Measurements from ENCODE around the gene RASSF5. TPM values are rescaled to one million over a fixed set of nuclear protein-coding genes. Genes with fewer than 3 reads are reported as not detected.

Gene RASSF5
- total RNA-seq, 4 donors from 2014 or later: 7.4 to 35.5 (median 10.0) TPM

DNA sequence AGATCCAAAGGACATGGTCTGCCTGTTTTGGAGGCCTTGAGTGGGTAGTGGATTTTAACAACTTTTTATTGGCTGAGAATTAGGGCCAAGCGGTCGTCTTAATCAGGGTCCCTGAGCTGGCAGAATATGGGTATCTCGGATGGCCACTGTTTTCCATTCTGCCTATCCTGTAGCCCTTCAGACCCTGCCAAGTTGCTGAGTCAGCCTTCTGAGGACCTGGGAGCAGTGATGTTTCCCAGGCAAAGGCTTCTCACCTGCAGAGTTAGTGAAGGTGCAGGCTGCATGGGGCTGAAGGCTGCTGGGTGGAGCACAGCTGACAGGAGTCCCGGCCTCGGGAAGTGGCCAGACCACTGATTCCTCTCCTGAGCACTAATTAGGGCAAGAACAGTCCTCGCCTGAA lies 11.4 kb downstream of the RASSF5 start:
- peaks cover 0 to under 1% (median 0%) of the 10 kb centered on the region in 4 donors for H3K4me1 ChIP-seq
- TF ChIP-seq POLR2A (IDR thresholded peaks at IDR 0.05): no peak
- TF ChIP-seq, protein P1, sequence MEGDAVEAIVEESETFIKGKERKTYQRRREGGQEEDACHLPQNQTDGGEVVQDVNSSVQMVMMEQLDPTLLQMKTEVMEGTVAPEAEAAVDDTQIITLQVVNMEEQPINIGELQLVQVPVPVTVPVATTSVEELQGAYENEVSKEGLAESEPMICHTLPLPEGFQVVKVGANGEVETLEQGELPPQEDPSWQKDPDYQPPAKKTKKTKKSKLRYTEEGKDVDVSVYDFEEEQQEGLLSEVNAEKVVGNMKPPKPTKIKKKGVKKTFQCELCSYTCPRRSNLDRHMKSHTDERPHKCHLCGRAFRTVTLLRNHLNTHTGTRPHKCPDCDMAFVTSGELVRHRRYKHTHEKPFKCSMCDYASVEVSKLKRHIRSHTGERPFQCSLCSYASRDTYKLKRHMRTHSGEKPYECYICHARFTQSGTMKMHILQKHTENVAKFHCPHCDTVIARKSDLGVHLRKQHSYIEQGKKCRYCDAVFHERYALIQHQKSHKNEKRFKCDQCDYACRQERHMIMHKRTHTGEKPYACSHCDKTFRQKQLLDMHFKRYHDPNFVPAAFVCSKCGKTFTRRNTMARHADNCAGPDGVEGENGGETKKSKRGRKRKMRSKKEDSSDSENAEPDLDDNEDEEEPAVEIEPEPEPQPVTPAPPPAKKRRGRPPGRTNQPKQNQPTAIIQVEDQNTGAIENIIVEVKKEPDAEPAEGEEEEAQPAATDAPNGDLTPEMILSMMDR (IDR thresholded peaks at IDR 0.05): no peak
- no peak overlapping the region for H3K27ac ChIP-seq
- H3K36me3 ChIP-seq: no peaks in the 10 kb centered on the region
- no peaks in the 10 kb centered on the region for H3K27me3 ChIP-seq
- no peak for DNase-seq
- no peaks in the 10 kb centered on the region for H3K9me3 ChIP-seq
- no peak overlapping the region for H3K4me3 ChIP-seq

DNA sequence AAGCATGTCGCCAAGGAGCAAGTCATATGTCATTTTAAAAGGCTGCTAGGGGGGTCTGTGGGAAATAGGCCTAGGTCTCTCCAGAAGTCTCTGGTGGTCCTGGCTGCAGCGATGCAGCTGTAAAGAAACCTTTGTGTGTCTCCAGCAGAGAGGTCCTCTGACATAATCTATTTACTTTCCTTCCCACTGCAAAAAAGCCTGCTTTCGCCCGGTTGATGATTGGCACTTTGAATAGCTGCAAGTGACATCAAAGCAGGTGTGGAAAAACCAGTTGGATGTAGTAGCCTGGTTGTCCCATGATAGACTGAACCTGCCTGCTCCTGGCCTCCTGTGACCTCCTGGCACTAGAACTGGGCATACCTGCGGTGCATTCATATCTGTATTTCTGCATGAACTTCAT lies 13.8 kb downstream of the RASSF5 start:
- no peaks in the 10 kb centered on the region for H3K4me1 ChIP-seq
- no peak overlapping the region for H3K4me3 ChIP-seq
- no peak for DNase-seq
- TF ChIP-seq, protein P1 (IDR thresholded peaks at IDR 0.05): no peak
- TF ChIP-seq POLR2A (IDR thresholded peaks at IDR 0.05): no peak
- H3K36me3 ChIP-seq: no peaks in the 10 kb centered on the region
- H3K27me3 ChIP-seq: no peaks in the 10 kb centered on the region
- H3K9me3 ChIP-seq: no peaks in the 10 kb centered on the region
- no peak overlapping the region for H3K27ac ChIP-seq

DNA sequence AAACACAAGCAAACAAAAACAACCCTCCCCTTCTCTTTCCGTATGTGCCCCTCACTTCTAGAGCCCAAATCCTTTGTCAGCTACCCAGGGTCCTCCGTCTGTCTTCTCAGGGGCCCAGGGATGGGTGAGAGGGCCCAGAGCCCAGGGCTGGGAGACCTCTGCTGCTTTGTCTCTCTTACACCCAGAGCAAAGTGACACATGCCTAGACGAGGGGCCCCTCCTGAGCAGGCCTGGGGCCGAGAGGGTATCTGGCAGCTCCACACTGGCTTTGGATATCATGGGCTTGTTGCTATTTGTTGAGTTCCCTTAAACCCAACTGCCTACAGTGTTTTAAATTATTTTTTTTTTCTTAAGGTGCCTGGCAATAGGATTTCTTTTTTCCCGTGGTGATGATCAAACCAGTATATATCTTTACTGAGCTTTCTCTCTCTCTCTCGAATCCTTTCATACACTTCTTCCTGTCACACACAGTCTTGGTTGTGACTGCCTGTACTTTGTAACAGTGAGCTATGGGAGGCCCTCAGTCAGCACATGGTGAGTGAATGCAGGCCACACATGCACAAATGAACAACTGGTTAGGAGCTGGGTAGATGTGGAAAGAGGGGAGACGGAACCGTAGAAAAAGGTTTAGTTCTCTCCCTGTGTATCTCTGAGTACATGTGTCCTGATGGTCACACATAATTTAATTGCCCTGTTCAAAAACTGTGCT lies 14.5 kb downstream of the RASSF5 start:
- Histone ChIP-seq H3K4me1 (no peaks in the 10 kb centered on the region), H3K4me3 (no peak overlapping the region), H3K9me3 (no peaks in the 10 kb centered on the region), H3K27me3 (no peaks in the 10 kb centered on the region), H3K36me3 (no peaks in the 10 kb centered on the region), H3K27ac (no peak overlapping the region)
- no peak for DNase-seq
- no peak for TF ChIP-seq POLR2A (IDR thresholded peaks at IDR 0.05)
- TF ChIP-seq, protein P1 (IDR thresholded peaks at IDR 0.05): no peak

DNA sequence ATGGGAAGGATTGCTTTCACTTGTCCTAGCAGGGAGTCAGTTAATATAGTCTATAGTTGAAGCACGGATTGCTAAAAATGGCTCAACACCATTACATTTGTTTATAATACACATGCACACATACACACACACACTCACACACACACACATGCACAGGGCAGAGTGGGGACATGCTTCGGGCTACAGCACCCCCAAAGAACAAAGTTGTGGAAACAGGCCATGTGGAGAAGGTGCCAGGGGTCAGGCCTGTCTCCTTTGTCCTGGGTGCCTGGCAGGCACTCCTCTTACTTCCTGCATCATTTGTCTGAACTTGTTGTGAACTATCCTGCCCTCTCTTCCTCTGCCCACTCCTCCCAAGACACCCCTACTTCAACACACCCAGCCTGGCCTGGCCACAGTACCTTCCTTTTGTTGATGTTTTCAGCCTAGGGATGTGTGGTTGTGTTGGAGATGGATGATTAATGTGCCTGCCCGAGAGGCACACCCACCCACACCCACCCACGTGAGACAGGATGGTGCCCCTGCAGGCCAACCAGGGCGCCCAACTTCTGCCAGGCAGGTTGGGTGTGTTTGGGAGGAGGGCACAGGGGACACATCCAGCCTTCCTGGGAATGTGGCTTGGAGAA lies 17.5 kb downstream of the RASSF5 start:
- Histone ChIP-seq H3K4me3 (no peak overlapping the region), H3K27ac (no peak overlapping the region), H3K36me3 (no peaks in the 10 kb centered on the region), H3K4me1 (no peaks in the 10 kb centered on the region), H3K9me3 (no peaks in the 10 kb centered on the region), H3K27me3 (no peaks in the 10 kb centered on the region)
- peak in 1 of 3 donors; percentile 33 for DNase-seq
- TF ChIP-seq, protein P1 (IDR thresholded peaks at IDR 0.05): no peak
- TF ChIP-seq POLR2A (IDR thresholded peaks at IDR 0.05): no peak

DNA sequence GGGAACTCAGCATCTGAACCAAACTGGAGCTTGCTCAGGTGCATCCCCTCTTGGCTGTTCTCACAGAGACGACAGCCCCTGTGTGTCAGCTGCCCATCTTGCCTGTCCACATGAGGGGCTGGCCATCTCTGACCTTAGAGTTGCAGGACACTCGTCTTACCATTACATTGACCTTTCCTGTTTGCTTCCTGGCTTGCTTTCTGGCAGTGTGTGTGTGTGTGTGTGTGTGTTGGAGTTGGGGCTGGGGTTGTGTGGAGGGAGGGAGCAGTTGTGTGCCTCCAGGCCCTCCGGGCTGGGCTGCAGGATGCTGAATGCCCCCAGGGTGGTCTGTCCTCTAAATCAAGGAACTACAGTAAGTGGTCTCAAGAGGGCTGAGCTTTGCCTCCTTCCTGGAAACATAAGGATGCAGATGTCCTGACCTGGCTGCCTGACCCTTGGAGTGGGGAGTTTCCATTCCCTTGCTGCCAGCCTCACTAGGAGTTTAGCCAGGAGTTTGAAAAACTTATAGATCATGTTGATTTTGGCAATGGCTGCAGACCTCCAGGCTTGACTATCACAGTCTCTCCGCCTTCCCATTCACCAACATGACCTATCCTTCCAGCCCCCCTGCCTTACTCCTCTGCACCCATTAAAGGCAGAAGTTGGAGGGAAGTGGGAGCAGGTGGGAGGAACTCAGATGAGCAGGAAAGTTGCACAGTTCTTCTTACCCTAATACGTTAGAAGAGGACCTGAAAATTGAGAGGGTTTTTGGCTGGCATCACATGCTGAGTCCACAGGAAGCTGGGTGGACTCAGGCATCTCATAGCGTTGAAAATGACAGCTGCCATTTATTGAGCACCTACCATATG lies 19.0 kb downstream of the RASSF5 start:
- no peaks in the 10 kb centered on the region for H3K4me1 ChIP-seq
- H3K27me3 ChIP-seq: no peaks in the 10 kb centered on the region
- DNase-seq: peak in 1 of 3 donors; percentile 27
- no peak for TF ChIP-seq POLR2A (IDR thresholded peaks at IDR 0.05)
- TF ChIP-seq, protein P1 (IDR thresholded peaks at IDR 0.05): no peak
- H3K9me3 ChIP-seq: no peaks in the 10 kb centered on the region
- no peaks in the 10 kb centered on the region for H3K36me3 ChIP-seq
- no peak overlapping the region for H3K27ac ChIP-seq
- H3K4me3 ChIP-seq: no peak overlapping the region

Measured in Peyer's patch (tissue), 4 donors.